ENCODE data around the gene RPGR.

The RPGR gene, protein sequence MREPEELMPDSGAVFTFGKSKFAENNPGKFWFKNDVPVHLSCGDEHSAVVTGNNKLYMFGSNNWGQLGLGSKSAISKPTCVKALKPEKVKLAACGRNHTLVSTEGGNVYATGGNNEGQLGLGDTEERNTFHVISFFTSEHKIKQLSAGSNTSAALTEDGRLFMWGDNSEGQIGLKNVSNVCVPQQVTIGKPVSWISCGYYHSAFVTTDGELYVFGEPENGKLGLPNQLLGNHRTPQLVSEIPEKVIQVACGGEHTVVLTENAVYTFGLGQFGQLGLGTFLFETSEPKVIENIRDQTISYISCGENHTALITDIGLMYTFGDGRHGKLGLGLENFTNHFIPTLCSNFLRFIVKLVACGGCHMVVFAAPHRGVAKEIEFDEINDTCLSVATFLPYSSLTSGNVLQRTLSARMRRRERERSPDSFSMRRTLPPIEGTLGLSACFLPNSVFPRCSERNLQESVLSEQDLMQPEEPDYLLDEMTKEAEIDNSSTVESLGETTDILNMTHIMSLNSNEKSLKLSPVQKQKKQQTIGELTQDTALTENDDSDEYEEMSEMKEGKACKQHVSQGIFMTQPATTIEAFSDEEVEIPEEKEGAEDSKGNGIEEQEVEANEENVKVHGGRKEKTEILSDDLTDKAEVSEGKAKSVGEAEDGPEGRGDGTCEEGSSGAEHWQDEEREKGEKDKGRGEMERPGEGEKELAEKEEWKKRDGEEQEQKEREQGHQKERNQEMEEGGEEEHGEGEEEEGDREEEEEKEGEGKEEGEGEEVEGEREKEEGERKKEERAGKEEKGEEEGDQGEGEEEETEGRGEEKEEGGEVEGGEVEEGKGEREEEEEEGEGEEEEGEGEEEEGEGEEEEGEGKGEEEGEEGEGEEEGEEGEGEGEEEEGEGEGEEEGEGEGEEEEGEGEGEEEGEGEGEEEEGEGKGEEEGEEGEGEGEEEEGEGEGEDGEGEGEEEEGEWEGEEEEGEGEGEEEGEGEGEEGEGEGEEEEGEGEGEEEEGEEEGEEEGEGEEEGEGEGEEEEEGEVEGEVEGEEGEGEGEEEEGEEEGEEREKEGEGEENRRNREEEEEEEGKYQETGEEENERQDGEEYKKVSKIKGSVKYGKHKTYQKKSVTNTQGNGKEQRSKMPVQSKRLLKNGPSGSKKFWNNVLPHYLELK

DNA sequence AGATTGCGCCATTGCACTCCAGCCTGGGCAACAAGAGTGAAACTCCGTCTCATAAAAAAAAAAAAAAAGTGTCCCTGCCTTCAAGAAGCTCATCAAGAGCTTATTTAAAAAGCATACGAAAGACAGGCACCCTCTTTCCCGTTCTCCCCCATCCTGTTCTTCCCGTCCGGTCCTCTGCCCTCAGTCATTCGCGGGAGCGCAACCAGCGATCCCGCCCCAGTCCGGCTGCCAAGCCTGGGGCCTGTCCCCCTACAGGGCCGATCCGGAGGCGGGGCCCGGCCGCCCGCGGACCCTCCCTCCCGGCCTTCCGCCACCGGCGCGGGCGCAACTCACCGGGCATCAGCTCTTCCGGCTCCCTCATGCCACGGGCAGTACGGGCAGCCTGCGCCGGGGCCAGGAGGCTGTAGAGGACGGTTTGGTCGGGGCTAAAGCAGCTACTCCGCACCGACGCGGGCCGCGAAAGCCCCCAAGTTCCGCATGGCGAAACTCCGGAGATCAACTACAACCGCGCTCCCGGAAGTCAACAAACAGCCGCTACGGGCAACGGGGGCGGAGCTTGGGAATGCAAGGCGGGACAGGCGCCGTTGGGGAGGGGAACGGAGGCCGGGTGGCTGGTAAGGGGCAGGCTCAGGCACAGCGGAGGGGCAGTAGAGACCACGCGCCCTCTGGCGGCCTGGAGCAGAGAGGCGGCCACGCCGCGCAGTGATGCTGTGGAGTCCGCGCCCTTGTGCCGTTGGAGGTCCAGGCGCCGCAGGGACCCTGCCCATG lies at the start of gene RPGR:
Gene RPGR, minus strand, starts transcription at position 503 of the 768 bp plus-strand sequence. Its CDS starts 142 bp downstream, at position 361.
- DNase-seq (ENCODE audit: low read depth in 4 of 4, low spot score in 1 of 4): peak; percentile 75 to 84 (median 78)

DNA sequence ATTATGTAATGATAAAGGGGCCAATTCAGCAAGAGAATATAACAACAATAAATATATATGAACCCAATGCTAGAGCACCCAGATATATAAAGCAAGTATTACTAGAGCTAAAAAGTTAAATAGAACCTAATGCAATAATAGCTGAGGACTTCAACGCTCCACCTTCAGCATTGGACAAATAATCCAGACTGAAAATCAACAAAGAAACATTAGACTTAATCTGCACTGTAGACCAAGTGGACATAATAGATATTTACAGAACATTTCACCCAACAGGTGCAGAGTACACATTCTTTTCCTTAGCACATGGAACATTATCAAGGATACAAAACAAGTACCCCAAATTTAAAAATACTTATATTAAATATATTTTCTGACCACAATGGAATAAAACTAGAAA lies 49.4 kb upstream of the RPGR start:
- DNase-seq (ENCODE audit: low read depth in 4 of 4, low spot score in 1 of 4): no peak

DNA sequence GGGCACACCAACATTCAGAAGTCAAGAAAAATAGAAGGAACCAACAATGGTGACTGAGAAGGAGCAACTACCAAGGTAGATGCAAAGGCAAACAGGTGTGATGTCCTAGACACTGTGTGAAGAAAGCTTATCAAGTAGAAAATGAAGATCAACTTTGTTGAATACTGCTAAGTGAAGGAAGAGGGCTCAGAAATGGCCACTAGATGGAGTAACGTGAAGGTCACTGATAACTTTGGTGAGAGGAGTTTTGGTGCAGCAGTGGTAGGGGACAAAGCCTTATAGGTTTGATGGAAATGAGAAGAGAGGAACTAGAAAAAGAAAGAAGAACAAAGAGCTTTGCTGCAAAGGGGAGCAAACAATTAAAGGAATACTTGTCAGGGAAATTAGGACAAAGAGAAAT lies 48.6 kb upstream of the RPGR start:
- DNase-seq (ENCODE audit: low read depth in 4 of 4, low spot score in 1 of 4): no peak

DNA sequence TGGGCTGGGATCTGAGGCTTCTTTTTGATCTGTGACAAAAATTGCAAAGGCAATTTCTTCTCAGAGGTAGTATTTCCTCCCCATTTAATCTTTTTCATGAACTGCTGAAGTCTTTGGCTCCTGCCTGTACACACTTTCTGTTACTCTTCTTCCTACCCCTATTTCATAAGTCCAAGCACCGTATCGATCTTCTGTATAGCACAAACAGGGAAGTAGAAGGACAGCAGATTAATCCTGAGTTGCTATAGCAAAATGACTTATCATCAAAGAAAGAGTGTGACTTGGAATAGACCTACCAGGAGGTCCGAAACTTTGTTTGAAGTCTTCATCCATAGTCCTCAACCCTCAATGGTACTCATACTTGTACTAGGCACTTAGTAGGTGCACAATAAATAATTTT lies 47.1 kb upstream of the RPGR start:
- no peak for DNase-seq (ENCODE audit: low read depth in 4 of 4, low spot score in 1 of 4)

DNA sequence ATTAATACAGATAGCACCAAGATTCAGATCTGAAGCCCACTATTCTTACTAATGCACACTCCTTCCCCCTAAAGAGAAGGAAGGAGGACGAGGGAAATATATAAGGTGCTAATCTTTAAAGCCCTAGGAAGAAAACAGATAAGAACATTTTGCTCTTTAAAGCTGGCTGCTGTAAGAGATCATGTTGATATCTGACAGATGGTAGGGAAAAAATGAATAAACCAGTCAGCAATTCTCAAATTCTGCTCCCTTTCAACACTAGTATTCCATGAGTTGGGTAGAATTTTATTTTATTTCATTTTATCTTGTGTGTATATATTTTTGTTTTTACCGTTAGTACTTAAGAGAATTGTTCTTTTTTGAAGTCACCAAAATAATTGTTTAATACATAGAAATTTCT lies 44.3 kb upstream of the RPGR start:
- DNase-seq (ENCODE audit: low read depth in 4 of 4, low spot score in 1 of 4): no peak

DNA sequence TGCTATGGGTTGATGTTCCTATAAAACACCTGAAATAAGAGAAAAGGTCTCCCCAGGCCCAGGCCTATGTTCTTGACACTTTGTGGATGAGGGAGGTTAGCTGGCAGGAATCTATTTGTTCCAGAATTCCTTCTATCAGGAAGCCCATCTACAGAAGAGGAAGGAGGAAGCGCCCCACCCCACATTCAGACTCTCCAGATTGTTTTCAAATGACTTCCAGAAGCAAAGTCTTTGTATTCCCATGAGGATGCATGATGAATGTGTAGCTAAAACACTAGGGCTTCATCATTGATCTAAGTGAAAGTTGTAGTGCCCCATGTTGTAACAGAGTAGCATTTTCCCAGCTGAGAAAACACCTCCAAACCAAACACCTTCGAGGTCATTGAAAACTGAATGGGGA lies 41.5 kb upstream of the RPGR start:
- DNase-seq (ENCODE audit: low read depth in 4 of 4, low spot score in 1 of 4): no peak

DNA sequence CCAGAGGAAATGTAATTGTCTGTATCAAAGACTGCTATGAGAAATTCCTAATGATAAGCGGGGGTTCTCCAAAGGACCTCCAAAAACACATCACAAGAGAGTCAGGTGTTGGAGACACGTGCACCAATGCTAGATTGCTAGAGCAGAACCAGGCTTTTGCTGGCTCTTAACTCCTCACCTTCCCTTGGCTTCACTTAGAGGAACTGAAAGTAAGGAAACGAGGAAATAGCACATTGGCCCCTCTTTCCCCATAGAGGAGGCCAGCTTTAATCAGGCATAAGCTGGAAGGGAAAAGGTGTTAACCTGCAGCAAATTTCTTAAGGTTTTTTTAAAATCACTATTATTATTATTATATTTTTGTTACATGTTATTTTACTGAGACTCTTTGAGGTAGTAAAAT lies 38.6 kb upstream of the RPGR start:
- no peak for DNase-seq (ENCODE audit: low read depth in 4 of 4, low spot score in 1 of 4)

DNA sequence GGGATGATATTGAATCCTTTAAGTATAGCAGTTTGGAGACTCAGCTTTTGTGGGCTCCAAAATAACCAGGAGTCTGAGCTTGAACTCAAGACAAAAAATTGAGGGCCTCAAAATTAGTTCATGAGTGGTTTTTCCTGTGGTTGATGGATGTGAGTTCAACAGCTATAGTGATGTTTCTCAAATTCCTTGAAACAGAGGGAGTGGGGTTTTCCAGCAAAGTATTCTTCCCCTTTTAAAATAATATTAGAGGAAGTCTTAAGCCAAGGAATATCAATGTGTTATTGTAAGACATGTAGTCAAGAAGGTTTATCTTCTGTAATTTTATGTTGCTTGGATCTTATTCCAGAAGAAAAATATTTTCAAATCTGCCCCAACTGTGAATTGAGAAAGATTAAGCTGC lies 35.7 kb upstream of the RPGR start:
- no peak for DNase-seq (ENCODE audit: low read depth in 4 of 4, low spot score in 1 of 4)

DNA sequence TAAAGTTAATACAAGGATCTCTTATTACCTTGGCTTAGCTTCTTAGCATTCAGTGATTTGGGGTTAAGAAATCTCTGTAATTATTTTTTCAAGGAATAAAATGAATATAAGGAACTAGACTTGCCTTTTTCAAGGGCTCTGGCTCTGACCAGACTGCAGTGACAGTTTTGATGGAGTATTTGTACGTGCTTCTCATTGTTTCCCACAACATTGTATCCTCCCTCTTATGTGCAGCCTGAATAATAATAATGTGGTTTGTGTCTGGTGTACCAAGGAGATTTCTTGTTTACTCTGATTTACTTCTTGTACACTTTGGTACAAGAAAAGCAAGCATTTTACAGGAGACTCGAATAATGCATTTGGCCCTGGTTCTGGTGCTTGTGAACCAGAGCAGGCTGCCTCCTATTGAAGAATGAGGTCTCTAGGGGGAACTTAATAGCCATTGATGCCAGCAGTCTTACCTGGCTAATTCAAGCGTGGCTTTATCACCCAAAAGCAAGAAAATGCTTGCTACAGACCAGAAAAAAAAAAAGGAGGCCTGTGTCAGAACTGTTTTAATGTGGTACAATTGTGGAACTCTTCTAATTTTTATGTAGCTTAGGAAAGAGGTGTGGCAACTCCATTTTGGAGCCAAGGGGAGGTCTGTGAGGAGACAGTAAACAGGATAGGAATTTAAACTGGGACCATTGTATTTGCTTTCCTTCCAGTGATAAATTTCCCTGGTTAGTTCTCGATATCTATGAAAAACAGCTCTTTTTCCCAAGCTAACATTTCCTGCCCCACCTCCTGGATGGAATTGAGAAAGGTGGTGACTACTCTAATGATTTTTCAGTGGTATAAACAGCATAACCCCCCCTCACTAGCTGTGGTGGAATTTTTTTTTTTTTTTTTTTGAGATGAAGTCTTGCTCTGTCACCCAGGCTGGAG lies 30.7 kb upstream of the RPGR start:
- DNase-seq (ENCODE audit: low read depth in 4 of 4, low spot score in 1 of 4): no peak

DNA sequence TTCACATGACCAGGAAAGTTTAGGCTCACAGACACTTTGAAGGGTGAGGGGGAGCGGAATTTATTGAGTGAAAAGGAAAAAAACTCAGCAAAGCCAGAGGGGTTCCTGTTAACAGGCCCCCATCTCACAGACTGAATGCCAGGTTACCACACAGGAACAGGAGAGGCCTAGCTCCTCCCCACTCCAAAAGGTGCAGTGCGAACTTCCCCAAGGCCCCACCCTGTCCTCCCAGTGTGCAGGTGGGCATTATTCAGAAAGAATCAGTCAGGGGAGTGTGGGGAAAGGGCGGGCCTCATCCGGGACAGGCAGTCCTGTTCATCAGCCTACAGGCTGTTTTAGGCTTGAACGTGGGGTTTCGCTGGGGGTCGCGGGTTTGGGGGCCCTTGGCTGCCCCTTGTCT lies 29.1 kb upstream of the RPGR start:
- no peak for DNase-seq (ENCODE audit: low read depth in 4 of 4, low spot score in 1 of 4)

DNA sequence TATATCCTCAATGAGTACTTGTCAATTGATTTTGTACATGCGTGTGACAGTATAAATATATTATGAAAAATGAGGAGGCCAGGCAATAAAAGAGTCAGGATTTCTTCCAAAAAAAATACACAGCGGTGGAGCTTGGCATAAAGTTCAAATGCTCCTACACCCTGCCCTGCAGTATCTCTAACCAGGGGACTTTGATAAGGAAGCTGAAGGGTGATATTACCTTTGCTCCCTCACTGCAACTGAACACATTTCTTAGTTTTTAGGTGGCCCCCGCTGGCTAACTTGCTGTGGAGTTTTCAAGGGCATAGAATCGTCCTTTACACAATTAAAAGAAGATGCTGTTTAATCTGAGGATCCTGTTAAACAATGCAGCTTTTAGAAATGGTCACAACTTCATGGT lies 25.1 kb upstream of the RPGR start, which contains the start of gene OTC:
Gene OTC, plus strand, starts transcription at position 243 of the 400 bp plus-strand sequence. Its CDS starts 93 bp downstream, at position 336.
- DNase-seq (ENCODE audit: low read depth in 4 of 4, low spot score in 1 of 4): no peak

DNA sequence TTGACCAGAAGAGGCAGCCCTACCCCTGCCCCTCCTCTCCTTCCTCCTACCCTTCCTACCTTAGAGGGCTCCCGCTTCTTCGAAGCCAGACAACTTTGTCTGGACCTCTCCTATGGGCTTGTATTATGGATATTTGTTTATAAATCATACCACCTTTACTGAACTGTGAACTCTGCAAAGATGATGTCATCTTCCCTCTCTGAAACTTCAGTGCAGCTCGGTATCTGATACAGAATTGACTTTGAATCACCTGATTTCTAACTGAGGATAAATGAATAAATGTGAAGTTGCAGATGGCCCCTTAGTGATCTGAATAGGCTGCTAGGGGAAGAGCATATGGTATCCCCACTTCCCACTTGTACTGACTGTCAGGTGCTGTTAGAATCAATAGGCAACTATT lies 24.0 kb upstream of the RPGR start:
- DNase-seq (ENCODE audit: low read depth in 4 of 4, low spot score in 1 of 4): no peak

DNA sequence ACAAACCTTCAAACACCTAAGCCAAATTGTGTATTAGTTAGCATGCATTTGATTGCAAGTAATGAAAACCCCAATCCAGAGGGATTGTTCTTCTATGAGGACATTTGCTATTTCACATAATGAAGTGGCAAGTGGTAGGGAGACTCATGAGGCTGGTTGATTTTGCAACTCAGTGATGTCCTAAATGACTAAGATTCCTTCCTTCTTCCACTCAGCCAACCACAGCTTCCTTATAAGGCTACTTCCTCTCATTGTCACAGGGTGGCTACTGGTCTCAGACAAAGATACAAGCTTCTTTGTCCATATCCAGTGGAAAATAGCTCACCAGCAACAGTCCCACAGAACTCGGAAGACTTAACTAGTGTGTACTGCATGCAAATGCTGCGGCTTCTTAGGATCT lies 19.8 kb upstream of the RPGR start:
- DNase-seq (ENCODE audit: low read depth in 4 of 4, low spot score in 1 of 4): no peak

DNA sequence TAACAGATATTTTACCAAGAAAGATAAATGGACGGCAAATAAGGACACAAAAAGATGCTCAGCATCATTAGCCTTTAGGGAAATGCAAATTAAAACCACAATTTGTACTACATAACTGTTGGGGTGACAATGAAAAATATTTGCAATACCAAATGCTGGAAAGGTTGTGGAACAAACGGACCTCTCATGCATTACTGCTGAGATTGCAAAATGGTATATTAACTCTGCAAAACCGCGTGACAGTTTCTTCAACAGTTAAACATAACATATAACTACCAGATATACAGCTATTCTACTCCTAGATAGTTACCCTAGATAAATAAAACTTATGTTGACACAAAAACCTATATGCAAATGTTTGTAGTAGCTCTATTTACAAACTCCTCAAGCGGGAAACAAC lies 18.8 kb upstream of the RPGR start:
- DNase-seq (ENCODE audit: low read depth in 4 of 4, low spot score in 1 of 4): no peak

DNA sequence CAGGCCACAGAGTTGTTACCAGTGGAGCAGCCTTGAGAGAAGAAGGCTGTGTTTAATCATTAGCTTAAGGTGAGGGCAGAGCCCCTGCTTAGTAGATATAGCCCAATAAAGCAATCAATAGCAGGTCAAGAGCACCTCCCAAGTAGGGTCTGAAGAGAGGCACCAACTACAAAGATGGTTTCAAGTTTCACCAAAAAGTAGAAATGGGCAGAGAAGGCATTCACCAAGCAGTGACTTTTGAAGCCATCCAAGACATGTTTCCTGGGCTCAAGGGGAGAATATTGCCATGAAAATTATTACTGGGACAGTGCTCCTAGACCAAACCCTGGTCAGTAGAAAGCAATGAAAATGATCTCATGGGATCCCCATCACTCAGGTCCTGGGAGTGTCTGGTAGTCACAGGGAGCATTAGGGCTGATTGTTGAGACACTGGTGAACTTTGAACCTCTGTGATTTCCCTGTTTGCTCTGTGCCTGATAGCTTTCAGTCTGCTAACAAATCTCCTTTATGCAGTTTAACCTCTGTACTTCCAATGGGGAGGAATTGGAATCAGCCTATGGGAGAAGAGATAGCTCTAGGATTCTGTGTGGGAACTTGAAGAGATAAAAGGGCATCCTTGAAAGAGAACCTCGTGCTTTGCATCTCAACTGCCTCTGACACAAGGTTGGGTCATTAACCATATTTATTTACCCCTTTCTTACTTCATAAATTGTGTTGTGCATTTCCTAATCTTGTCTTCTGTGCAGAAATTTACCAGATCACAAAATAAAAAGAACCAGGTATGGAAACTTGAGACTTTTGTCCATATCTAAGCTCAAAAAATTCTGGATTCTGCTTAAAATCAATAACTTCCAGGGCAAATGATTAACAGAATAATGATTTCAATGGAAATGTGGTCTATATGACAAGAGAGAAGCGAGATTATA lies 15.8 kb upstream of the RPGR start:
- no peak for DNase-seq (ENCODE audit: low read depth in 4 of 4, low spot score in 1 of 4)

DNA sequence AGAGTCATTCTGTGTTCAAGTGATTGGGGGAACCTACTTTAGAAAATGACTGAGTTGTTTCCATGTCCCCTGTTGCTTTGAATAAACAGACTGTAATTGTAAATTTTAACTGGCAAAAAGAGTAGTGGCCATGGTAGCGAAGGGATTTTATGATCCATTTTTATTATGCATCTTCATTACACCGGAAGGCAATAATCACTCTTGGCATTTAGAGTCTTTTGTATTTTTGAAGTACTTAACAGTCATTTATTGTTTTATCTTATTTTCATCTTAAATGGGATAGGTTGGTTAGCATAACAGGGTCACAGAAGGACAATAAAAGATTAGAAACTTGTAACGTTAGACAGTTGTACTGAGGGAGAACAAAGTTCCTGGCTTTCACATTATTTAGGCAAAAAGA lies 14.1 kb upstream of the RPGR start:
- DNase-seq (ENCODE audit: low read depth in 4 of 4, low spot score in 1 of 4): no peak

DNA sequence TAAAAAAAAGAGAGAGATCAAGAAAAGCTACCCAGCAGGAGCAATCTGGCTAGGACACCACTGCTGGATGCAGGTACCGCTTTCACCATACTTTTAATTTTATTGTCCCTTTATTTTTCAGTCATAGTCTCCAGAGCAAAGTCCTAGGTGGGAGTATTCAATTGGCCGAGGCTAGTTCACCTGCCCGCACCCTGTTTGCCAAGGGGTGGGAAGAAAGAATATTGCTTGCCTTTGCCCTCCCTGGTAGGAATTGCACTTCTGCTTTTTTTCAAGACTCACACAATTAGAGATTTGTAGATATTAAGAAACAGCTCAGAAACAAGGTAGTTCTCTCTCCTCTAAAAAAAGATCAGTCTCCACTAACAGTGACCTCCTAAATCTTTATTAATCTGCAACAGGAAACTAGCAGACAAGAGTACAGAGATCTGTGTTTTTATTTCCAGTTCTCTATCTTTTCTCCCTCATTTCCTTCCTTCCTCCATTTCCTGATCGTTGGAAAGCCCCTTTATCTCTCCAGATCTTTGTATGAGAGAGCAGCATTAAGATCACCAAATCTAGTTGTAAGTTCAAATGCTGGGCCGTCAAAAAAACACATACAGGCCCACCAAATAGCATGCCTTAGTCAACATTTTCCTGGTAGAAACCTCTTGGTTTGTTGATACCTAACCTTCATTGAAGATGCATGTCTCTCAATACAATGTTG lies 9.4 kb upstream of the RPGR start:
- DNase-seq (ENCODE audit: low read depth in 4 of 4, low spot score in 1 of 4): no peak

DNA sequence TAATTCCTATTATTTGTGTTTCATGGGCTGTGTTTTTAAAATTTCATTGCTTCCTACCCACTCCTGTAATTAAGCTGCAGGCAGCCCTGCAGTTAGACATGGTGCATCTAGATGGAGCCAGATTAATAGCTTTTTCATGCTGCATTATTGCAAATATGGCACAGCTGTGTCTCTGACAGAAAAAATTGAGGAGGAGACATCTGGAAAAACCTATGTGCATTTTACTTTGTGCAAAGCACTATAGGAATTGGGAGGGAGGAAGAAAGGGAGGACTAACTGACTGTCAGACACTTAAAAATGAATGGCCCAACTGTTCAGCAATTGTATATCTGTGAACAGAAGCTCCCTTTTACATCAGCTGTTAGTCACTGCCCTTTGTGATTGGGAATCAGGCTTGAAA lies 8.1 kb upstream of the RPGR start:
- DNase-seq (ENCODE audit: low read depth in 4 of 4, low spot score in 1 of 4): no peak

All from stimulated activated CD4-positive, alpha-beta T cell treated with anti-CD3 and anti-CD28 coated beads, Interleukin-1b, Interleukin-23, amount 100 ng/mL, for 24 hours (primary cell).